HG03575 (cell line): ENCODE data around the gene CTU1.
A peak's percentile ranks its signal among the peaks of the same experiment; 100 is the strongest.
"Not testable (repeated sequence)": the region's sequence is repeated elsewhere in the genome, so short reads cannot be mapped to it uniquely, and the experiment has no call there.

Experiments
- ATAC-seq: cut with Tn5 transposase; IDR thresholded peaks from one replicate; pipeline ENCODE4 v1.9.1; 2021; ENCODE audit not compliant: unreplicated experiment, insufficient number of reproducible peaks, low FRiP score; ENCODE audit errors: extremely low read depth

CTU1 gene

GRCh38 chr19:51108066-51108804, at the start of gene CTU1:
TSS of gene CTU1 (minus strand) at chr19:51108409. CDS start at chr19:51104569, 3,840 bp downstream.
- peak; percentile 42 for ATAC-seq

GRCh38 chr19:51157265-51157664, 49.1 kb upstream of the CTU1 start:
- no peak for ATAC-seq

- no peak for ATAC-seq
These were observed 48.5 kb upstream of the CTU1 start for GRCh38 chr19:51156710-51157109.

GRCh38 chr19:51150627-51151026, 42.4 kb upstream of the CTU1 start:
- ATAC-seq: no peak

GRCh38 chr19:51148580-51148979, 40.4 kb upstream of the CTU1 start:
- no peak for ATAC-seq

GRCh38 chr19:51147663-51148062, 39.5 kb upstream of the CTU1 start:
- no peak for ATAC-seq

- no peak for ATAC-seq
These were observed 38.5 kb upstream of the CTU1 start for GRCh38 chr19:51146751-51147150.

- no peak for ATAC-seq
These were observed 37.8 kb upstream of the CTU1 start for GRCh38 chr19:51145916-51146493.

GRCh38 chr19:51144482-51145045, 36.4 kb upstream of the CTU1 start:
- ATAC-seq: no peak

GRCh38 chr19:51143486-51143885, 35.3 kb upstream of the CTU1 start:
- ATAC-seq: no peak

GRCh38 chr19:51142809-51143475, 34.7 kb upstream of the CTU1 start:
- not testable (repeated sequence) for ATAC-seq

GRCh38 chr19:51142119-51142518, 33.9 kb upstream of the CTU1 start, which contains the start of gene SIGLEC7:
TSS of gene SIGLEC7 (plus strand) at chr19:51142301. CDS start at chr19:51142370, 69 bp downstream.
- no peak for ATAC-seq

- no peak for ATAC-seq
These were observed 33.0 kb upstream of the CTU1 start for GRCh38 chr19:51141181-51141580.

GRCh38 chr19:51140441-51140840, 32.2 kb upstream of the CTU1 start:
- ATAC-seq: no peak

GRCh38 chr19:51139299-51140014, 31.2 kb upstream of the CTU1 start:
- no peak for ATAC-seq

GRCh38 chr19:51138549-51138979, 30.4 kb upstream of the CTU1 start:
- no peak for ATAC-seq

- no peak for ATAC-seq
These were observed 29.7 kb upstream of the CTU1 start for GRCh38 chr19:51137792-51138425.

GRCh38 chr19:51136851-51137551, 28.8 kb upstream of the CTU1 start:
- no peak for ATAC-seq
